ENCODE data around the gene TPP1.

DNA sequence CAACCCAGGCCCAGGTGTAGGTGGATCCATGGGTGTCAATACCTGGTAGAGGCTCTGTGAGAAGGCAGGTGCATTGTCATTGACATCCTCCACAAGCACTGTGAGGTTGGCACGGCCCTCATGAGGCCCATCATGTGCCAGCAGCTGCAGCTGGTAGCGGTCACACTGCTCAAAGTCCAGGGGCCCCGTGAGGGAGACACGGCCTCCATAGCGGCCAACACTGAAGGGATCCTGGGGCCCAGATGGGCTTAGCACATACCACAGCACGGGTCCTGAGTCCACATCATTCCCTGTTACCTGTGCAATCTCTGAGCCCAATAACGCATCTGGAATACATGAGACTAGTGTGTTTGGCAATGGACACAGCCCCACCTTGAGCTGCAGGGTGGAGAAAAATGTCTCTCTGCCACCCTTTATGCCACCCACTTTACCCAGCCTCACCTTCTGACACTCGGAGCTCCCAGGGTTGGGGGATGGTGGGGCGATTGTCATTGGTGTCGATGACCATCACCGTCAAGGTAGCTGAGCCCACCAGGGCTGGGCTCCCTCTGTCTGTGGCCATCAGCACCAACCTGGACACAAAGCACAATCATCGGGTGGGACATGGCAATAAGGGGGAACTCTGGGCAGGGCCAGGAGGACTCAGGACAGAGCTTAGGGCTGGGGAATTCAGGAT, 6.1 kb upstream of the TPP1 start:
- no peak for TF ChIP-seq TAF1 (IDR thresholded peaks at IDR 0.05; ENCODE audit: low read depth, low read length)
- TF ChIP-seq POLR2A (IDR thresholded peaks at IDR 0.05; ENCODE audit: low read depth, low read length) = no peak
- no peak for TF ChIP-seq POLR2AphosphoS5 (IDR thresholded peaks at IDR 0.05; ENCODE audit: low read depth, low read length)
- no peak for TF ChIP-seq PAX5 (IDR thresholded peaks at IDR 0.05; ENCODE audit: insufficient read depth, low read length, severe bottlenecking)
- no peak for TF ChIP-seq POU2F2 (IDR thresholded peaks at IDR 0.05; ENCODE audit: low read depth, low read length)
- no peak for TF ChIP-seq SPI1 (IDR thresholded peaks at IDR 0.05; ENCODE audit: low read depth, low read length)

Data from GM12891 (cell line).